HL-60 (cell line): ENCODE measurements around the gene SECISBP2L.

ENCODE experiments used
- DNase-seq, 2 experiments: peaks; one replicate each; pipeline ENCODE4 v3.0.0-alpha.2; 2010 to 2020; ENCODE audit warnings: low read depth in 1 of 2, low spot score in 1 of 2
- H3K27ac ChIP-seq: fragments of 250-450 bp; sonication (Bioruptor Pico); replicated peaks from 2 replicates; pipeline ENCODE4 v1.5.1; 2020; ENCODE audit warnings: mild to moderate bottlenecking, moderate library complexity
- H3K27me3 ChIP-seq: fragments of 250-450 bp; sonication (Bioruptor Pico); 2 replicates; pipeline ENCODE4 v1.5.1; 2021; ENCODE audit warnings: mild to moderate bottlenecking, moderate library complexity; ENCODE audit not compliant: insufficient read depth, poor library complexity, severe bottlenecking
- H3K4me3 ChIP-seq: replicated peaks from 2 replicates; pipeline ENCODE4 v1.5.1; 2011; ENCODE audit warnings: mild to moderate bottlenecking, control low read depth, low read length; ENCODE audit not compliant: insufficient read depth
- GABPA ChIP-seq: IDR thresholded peaks from 2 replicates; pipeline ENCODE4 v1.6.1; 2012; ENCODE audit warnings: low read depth
- POLR2AphosphoS5 ChIP-seq: IDR thresholded peaks from 2 replicates; pipeline ENCODE4 v1.6.1; 2012; ENCODE audit warnings: low read depth
- SPI1 ChIP-seq: IDR thresholded peaks from 2 replicates; pipeline ENCODE4 v1.6.1; 2012; ENCODE audit warnings: low read depth, mild to moderate bottlenecking, borderline replicate concordance
- TF ChIP-seq, protein P1 (sequence below): IDR thresholded peaks from 2 replicates; pipeline ENCODE4 v1.6.1; 2012; ENCODE audit warnings: low read depth; ENCODE audit not compliant: insufficient replicate concordance
- TF ChIP-seq, protein P2 (sequence below): IDR thresholded peaks from one replicate; pipeline ENCODE4 v1.5.1; 2011; ENCODE audit warnings: low read length, control low read depth, inconsistent platforms; ENCODE audit not compliant: insufficient read depth

SECISBP2L gene

DNA sequence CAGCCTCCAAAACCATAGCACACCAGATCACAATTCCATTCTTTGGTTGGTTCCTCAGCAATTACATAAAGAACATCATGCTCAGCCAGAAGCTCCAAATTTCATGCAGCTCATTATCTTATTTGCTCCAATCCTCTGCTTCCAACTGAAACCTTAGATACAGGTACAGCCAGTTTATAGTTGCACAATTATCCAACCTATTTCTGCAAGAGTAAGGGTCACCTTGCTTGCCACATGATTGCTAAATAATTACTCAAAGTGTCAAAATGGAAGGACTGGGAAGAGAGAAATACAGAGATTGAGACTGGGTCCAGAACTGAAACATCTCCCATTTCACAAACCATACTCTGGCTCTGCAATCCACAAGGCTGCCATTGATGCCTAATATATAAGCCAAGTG is 59.1 kb downstream of the SECISBP2L start:
- no peak for DNase-seq
- Histone ChIP-seq H3K4me3 (no peak overlapping the region), H3K27ac (no peak overlapping the region), H3K27me3 (no peaks in the 10 kb centered on the region)
- TF ChIP-seq, protein P1, sequence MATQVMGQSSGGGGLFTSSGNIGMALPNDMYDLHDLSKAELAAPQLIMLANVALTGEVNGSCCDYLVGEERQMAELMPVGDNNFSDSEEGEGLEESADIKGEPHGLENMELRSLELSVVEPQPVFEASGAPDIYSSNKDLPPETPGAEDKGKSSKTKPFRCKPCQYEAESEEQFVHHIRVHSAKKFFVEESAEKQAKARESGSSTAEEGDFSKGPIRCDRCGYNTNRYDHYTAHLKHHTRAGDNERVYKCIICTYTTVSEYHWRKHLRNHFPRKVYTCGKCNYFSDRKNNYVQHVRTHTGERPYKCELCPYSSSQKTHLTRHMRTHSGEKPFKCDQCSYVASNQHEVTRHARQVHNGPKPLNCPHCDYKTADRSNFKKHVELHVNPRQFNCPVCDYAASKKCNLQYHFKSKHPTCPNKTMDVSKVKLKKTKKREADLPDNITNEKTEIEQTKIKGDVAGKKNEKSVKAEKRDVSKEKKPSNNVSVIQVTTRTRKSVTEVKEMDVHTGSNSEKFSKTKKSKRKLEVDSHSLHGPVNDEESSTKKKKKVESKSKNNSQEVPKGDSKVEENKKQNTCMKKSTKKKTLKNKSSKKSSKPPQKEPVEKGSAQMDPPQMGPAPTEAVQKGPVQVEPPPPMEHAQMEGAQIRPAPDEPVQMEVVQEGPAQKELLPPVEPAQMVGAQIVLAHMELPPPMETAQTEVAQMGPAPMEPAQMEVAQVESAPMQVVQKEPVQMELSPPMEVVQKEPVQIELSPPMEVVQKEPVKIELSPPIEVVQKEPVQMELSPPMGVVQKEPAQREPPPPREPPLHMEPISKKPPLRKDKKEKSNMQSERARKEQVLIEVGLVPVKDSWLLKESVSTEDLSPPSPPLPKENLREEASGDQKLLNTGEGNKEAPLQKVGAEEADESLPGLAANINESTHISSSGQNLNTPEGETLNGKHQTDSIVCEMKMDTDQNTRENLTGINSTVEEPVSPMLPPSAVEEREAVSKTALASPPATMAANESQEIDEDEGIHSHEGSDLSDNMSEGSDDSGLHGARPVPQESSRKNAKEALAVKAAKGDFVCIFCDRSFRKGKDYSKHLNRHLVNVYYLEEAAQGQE: no peak
- TF ChIP-seq GABPA: no peak
- TF ChIP-seq, protein P2, sequence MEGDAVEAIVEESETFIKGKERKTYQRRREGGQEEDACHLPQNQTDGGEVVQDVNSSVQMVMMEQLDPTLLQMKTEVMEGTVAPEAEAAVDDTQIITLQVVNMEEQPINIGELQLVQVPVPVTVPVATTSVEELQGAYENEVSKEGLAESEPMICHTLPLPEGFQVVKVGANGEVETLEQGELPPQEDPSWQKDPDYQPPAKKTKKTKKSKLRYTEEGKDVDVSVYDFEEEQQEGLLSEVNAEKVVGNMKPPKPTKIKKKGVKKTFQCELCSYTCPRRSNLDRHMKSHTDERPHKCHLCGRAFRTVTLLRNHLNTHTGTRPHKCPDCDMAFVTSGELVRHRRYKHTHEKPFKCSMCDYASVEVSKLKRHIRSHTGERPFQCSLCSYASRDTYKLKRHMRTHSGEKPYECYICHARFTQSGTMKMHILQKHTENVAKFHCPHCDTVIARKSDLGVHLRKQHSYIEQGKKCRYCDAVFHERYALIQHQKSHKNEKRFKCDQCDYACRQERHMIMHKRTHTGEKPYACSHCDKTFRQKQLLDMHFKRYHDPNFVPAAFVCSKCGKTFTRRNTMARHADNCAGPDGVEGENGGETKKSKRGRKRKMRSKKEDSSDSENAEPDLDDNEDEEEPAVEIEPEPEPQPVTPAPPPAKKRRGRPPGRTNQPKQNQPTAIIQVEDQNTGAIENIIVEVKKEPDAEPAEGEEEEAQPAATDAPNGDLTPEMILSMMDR: no peak
- TF ChIP-seq SPI1: no peak
- no peak for TF ChIP-seq POLR2AphosphoS5

DNA sequence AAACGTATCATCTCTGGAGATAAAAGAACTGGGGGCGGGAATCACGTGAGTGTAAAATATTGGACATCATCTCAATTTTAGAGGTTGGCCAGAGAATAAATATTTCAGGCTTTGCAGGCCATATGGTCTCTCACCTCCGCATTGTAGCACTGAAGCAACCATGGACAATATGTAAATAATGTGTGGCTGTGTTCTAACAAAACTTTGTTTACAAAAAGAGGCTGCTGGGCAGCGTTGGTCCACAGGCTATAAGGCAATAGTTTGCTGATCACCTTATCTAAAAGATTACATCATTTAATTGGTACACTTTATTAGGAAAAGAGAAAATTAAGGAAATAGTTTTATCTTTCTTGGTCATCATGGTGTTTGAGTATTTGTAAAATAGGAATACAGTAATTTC is 60.0 kb downstream of the SECISBP2L start:
- no peak overlapping the region for H3K27ac ChIP-seq
- TF ChIP-seq, protein P1: no peak
- TF ChIP-seq, protein P2: no peak
- TF ChIP-seq SPI1 (no peak), GABPA (no peak)
- H3K27me3 ChIP-seq: no peaks in the 10 kb centered on the region
- no peak for DNase-seq
- no peak overlapping the region for H3K4me3 ChIP-seq

DNA sequence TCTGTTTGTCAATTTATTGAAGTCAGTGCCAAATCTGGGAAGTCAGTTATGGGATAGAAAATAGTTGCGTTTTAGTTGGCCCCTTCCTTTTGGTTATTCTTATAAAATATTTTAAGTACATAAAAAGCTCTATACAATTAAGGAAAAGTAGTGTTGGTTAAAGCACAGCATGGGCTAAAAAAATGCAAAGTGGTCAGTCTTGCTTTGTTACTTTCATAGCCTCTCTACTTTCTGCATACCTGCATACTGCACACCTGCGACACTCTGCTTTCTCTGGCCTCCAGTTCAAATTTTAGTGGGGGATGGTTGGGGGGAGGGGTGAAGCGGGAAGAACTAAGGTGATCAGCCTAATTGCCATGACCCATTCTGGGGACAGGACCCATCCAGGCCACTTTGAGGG is 60.7 kb downstream of the SECISBP2L start:
- H3K4me3 ChIP-seq: no peak overlapping the region
- no peak for DNase-seq
- no peak overlapping the region for H3K27ac ChIP-seq
- no peaks in the 10 kb centered on the region for H3K27me3 ChIP-seq
- TF ChIP-seq GABPA: no peak

DNA sequence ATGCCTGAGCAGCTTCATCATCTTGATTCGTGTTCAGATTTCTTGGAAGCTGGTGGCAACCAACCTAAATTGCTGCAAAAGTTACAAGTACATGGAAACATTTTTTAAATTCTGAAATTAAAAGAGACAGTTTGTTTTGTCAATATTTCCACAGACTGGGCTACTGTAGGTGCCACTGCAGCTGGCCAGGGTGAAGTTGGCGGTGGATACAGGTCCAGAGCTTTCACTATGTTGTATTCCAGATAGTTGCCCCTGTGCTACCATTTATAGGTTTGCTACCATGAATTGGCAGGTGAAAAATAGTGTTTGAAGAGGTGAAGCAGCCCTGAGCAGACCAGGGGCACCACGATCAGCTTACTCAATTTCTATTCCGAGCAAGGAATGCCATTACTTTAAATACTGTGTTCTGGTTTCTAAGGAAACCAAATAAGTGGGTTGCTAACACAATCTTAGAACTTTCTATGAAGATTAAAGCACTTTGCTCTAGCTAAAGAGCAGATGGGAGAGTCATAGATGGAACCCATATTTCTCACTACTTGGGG is 61.4 kb downstream of the SECISBP2L start:
- Histone ChIP-seq H3K27me3 (no peaks in the 10 kb centered on the region), H3K4me3 (no peak overlapping the region), H3K27ac (no peak overlapping the region)
- no peak for DNase-seq
- TF ChIP-seq GABPA: no peak

DNA sequence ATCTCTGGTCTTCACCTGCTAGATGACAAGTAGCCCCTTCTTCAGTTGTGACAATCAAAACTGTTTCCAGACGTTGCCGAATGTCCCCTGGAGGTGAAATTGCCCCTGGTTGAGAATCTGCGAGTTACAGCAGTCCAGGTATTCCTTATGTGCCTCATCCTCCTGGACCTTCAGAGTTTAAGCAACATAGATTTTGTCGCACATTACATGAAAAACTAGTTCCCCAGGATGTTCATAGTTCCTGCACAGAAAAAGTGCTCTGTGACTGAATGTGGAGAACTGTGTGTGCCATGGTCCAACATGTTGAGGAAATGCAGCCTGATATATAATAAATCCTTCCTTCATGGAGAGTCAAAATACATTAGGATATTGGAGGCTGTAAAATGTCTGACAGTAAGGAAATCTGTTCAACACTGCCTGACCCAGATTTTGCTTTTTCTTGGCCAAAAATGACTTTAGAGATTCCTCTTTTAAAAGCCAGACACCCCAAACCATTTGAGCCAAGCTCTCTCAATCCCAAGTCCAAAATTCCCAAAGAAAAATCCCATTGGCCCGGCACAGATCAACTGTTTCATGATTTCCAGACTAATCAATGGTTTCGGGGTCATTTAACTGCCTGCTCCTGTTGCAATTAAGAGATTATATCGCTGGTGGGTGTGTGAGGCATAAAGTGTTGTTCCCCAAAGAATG is 62.1 kb downstream of the SECISBP2L start:
- TF ChIP-seq SPI1 (no peak), GABPA (no peak)
- TF ChIP-seq, protein P1: no peak
- DNase-seq: no peak
- Histone ChIP-seq H3K27me3 (no peaks in the 10 kb centered on the region), H3K27ac (no peak overlapping the region), H3K4me3 (no peak overlapping the region)
